ENCODE data around the gene WFDC12. TPM values are rescaled to one million over a fixed set of nuclear protein-coding genes. Genes with fewer than 3 reads are reported as not detected.

WFDC12 gene
- polyA plus RNA-seq, 3 donors from 2014 or later, result not detected

DNA sequence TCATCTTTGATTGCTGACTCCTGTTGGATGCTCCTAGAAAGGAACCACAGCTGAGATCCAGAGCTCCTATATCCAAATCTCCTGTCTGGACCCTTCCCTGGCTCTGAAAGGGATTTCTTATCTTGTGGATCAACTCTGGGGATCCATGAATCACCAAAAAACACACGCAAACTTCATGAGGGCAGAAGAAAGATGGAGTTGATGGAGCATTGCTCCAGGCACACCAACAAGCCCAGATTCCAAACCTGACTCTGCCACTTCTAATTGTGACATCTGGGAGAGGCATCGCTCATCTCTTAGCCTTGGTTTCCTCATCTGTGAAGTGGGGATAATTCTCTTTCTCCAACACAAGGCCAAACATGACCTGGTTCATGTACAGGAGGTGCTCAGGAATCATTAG is 30.1 kb downstream of the WFDC12 start:
- peak overlapping the region in 2 of 6 donors; percentile 65 to 70 for H3K27ac Mint-ChIP-seq
- no peaks in the 10 kb centered on the region for H3K9me3 Mint-ChIP-seq
- H3K4me1 Mint-ChIP-seq, result peaks cover 14 to 26% of the 10 kb centered on the region in 2 donors
- DNase-seq, result no peak
- peaks cover 0 to 6% (median 0%) of the 10 kb centered on the region in 3 donors for H3K36me3 Mint-ChIP-seq
- peaks cover 6 to 12% (median 10%) of the 10 kb centered on the region in 3 donors for H3K27me3 Mint-ChIP-seq (ENCODE audit: low read depth in 3 of 3)
- H3K4me3 Mint-ChIP-seq, result no peak overlapping the region

DNA sequence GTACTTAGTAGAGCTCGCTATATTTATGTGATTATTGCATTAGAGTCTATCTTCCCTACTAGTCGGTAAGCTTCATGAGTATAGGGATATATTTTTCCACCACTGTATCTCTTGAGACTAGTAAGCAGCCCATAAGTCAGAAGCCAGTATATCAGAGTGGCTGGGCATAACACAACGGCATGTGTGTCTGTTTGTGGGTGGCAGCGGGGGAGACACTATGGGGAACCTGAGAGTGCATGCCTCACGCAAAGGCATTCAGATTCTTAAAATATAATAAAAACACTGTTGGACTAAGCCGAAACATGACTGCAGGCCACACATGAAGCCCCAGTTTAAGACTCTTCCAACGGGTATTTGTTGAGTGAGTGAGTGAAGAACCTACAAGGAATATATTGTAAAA is 31.4 kb downstream of the WFDC12 start:
- no peak overlapping the region for H3K4me3 Mint-ChIP-seq
- no peak for DNase-seq
- peaks cover 4 to 13% (median 4%) of the 10 kb centered on the region in 3 donors for H3K27me3 Mint-ChIP-seq (ENCODE audit: low read depth in 3 of 3)
- H3K4me1 Mint-ChIP-seq, result peaks cover 12 to 25% of the 10 kb centered on the region in 2 donors
- H3K9me3 Mint-ChIP-seq, result no peaks in the 10 kb centered on the region
- peaks cover 0 to 7% (median 0%) of the 10 kb centered on the region in 3 donors for H3K36me3 Mint-ChIP-seq
- H3K27ac Mint-ChIP-seq, result peak overlapping the region in 2 of 6 donors; percentile 25 to 41

DNA sequence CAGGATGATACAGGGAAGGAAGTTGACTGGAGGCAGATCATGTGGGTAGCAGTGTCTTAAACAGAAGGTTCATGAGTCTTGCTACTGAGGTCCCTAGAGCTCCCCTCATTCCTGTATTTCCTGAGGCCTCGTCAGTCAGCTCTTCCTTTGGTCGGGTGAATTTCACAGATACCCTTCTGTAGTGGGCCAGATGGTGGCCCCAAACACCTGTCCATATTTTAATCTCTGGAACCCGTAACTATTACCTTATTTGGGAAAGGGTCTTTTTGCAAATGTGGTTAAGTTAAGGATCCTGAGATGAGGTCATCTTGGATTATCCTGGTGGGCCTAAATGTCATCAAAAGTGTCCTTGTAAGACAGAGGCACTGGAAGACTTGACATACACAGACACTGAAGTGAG is 32.9 kb downstream of the WFDC12 start:
- Mint-ChIP-seq H3K27ac (peak overlapping the region in 3 of 6 donors; percentile 18 to 52 (median 29)), H3K4me1 (peaks cover 16 to 28% of the 10 kb centered on the region in 2 donors), H3K4me3 (no peak overlapping the region), H3K9me3 (no peaks in the 10 kb centered on the region), H3K36me3 (peaks cover 3 to 14% (median 4%) of the 10 kb centered on the region in 3 donors), H3K27me3 (ENCODE audit: low read depth in 3 of 3) (peaks cover 0 to 4% (median 3%) of the 10 kb centered on the region in 3 donors)
- no peak for DNase-seq

DNA sequence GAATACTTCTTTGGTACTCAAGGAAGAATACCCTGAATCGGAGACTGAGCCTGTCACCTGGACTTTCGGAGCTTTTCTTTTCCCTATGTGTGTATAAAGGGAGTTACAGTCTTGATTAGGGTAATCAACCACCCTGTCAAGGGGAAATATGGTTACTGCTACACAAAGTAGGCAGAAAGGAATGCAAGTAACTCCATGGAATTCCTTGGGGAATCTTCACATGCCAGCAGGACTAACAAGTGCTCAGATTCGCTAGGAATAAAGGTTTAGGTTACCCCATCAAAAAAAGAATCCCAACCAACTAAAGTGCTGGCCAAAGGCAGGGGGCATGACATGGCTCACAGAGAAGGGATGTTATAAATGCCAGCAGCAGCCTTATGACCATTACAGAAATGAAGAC is 33.8 kb downstream of the WFDC12 start:
- Mint-ChIP-seq H3K4me3 (no peak overlapping the region), H3K27ac (peak overlapping the region in 2 of 6 donors; percentile 21 to 39)

DNA sequence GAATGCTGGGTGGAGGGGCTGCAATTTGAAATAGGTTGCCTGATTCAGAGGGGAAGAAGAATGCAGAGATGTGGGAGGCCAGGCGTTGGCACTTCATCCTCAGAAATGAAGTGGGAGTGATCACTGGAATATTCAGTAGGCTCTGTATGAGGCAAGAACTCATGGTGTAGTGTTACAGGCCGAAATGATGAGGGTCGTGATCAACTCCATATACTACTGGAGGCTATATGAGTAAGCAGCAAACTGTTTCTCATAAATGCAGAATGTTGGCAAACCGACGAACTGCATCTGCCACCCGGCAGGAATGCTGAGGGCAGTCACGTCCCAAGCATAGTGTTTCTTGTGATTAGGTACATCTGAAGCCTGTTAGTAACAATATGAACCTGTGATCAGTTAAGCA is 36.0 kb downstream of the WFDC12 start:
- Mint-ChIP-seq H3K4me3 (no peak overlapping the region), H3K9me3 (no peaks in the 10 kb centered on the region), H3K36me3 (peaks cover 5 to 38% (median 8%) of the 10 kb centered on the region in 3 donors), H3K4me1 (peaks cover 25 to 53% of the 10 kb centered on the region in 2 donors), H3K27me3 (ENCODE audit: low read depth in 3 of 3) (peaks cover 2 to 7% (median 3%) of the 10 kb centered on the region in 3 donors), H3K27ac (peak overlapping the region in 1 of 6 donors; percentile 71)
- no peak for DNase-seq

More for the DNA sequence above, 33.8 kb downstream of the WFDC12 start:
- DNase-seq, result no peak
- Mint-ChIP-seq H3K9me3 (no peaks in the 10 kb centered on the region), H3K27me3 (ENCODE audit: low read depth in 3 of 3) (peaks cover 0 to 5% (median 3%) of the 10 kb centered on the region in 3 donors), H3K36me3 (peaks cover 4 to 23% (median 5%) of the 10 kb centered on the region in 3 donors), H3K4me1 (peaks cover 18 to 31% of the 10 kb centered on the region in 2 donors)

DNA sequence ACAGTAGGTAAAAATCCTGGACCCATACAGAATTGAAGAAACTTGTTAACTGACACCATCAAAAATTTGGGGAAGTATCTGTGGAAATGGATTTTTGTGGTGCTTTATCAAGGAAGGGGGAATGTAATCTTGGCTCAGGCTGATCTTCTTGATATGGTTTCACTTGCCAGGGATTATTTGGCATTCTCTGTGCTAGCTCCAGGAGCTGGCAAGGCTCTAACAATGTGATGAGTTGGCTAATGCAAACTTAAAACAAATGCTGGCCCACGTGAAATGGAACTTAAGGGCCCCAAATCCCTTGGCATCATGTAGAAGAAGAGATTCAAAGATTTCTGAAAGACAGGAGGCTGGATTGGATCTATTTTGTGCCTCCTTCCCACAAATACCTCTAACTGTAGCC is 36.5 kb downstream of the WFDC12 start:
- H3K4me1 Mint-ChIP-seq, result peaks cover 26 to 57% of the 10 kb centered on the region in 2 donors
- H3K27ac Mint-ChIP-seq, result peak overlapping the region in 5 of 6 donors; percentile 5 to 71 (median 44)
- H3K4me3 Mint-ChIP-seq, result no peak overlapping the region
- peaks cover 2 to 7% (median 3%) of the 10 kb centered on the region in 3 donors for H3K27me3 Mint-ChIP-seq (ENCODE audit: low read depth in 3 of 3)
- H3K36me3 Mint-ChIP-seq, result peaks cover 7 to 42% (median 10%) of the 10 kb centered on the region in 3 donors
- no peaks in the 10 kb centered on the region for H3K9me3 Mint-ChIP-seq
- DNase-seq, result no peak

DNA sequence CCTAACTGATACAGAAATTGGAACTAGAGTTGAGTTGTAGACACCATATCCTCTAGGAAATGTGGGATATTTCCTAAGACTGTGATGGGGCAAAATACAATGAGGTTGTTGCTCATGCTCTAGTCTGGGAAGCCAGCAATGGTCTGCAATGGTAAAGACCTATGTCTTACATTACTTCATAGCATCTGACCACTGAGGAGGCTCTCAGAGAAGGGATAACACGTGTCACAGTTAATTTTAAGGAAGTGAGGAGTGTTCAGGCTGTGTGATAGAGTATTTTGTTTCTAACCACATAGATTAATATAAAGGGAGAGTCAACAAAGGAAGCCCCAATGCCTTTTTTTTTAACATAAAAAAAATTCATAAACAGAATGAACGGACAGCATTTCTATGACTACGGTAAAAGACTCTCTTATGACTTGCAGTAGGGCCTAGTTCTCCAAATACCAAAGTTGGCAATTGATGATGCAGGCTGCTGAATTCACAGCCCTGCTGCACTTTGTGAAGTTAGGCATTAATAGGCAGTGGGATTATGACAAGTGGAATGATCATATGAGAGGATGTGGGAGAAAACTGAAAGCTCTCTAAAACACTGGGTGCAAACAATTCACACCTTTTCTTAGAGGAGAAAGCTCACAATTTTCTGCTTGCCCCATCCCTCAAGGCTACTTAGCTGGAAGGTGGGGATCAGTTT is 37.0 kb downstream of the WFDC12 start:
- no peak overlapping the region for H3K4me3 Mint-ChIP-seq
- DNase-seq, result no peak
- H3K27me3 Mint-ChIP-seq (ENCODE audit: low read depth in 3 of 3), result peaks cover 2 to 7% (median 3%) of the 10 kb centered on the region in 3 donors
- peaks cover 12 to 48% (median 16%) of the 10 kb centered on the region in 3 donors for H3K36me3 Mint-ChIP-seq
- peaks cover 28 to 60% of the 10 kb centered on the region in 2 donors for H3K4me1 Mint-ChIP-seq
- no peaks in the 10 kb centered on the region for H3K9me3 Mint-ChIP-seq
- H3K27ac Mint-ChIP-seq, result peak overlapping the region; percentile 5 to 71 (median 44)

DNA sequence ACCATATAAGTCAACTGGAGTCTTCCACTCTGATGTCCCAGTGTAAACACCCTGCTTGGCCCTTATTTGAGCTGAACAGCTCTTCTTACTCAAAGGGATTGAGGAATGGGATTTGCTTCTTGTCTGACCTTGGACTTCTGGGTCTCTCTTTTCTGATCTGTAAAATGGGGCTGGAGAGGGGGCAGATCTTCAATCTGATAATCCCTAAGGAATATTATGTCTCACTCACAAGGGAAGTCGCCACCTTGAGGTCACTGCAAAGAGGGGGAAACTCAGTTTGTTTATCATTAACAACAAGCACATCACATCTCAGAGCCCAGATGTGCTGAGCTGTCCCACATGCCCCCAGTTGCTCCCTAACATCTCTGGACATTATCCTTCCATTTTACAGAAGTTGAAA is 38.4 kb downstream of the WFDC12 start:
- Mint-ChIP-seq H3K4me3 (no peak overlapping the region), H3K27ac (peak overlapping the region; percentile 62 to 86 (median 77)), H3K27me3 (ENCODE audit: low read depth in 3 of 3) (peaks cover 3 to 7% (median 4%) of the 10 kb centered on the region in 3 donors), H3K4me1 (peaks cover 30 to 67% of the 10 kb centered on the region in 2 donors), H3K36me3 (peaks cover 21 to 62% (median 24%) of the 10 kb centered on the region in 3 donors), H3K9me3 (no peaks in the 10 kb centered on the region)
- no peak for DNase-seq

DNA sequence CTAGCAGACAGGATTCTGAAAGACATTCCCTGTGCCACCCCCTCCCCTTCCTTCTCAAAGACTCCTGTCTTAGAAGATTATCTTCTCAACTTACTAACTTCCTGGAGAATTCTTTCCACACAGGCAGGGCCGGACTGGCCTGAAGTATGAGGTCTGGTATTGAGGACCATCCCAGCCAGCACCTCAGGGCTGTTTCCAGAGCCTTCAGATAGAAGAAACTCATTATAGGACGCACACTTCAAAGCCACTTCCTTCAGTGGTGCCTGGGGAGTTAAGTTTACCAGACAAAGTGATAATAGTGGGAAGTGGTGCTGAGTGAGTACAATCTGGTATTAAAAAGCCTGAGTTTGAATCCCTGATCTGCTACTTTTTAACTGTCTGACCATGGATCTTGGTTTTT is 39.0 kb downstream of the WFDC12 start:
- no peak for DNase-seq
- Mint-ChIP-seq H3K36me3 (peaks cover 26 to 65% (median 27%) of the 10 kb centered on the region in 3 donors), H3K9me3 (no peaks in the 10 kb centered on the region), H3K4me3 (no peak overlapping the region), H3K27me3 (ENCODE audit: low read depth in 3 of 3) (peaks cover 3 to 7% (median 4%) of the 10 kb centered on the region in 3 donors), H3K27ac (peak overlapping the region; percentile 62 to 86 (median 77)), H3K4me1 (peaks cover 30 to 70% of the 10 kb centered on the region in 2 donors)

DNA sequence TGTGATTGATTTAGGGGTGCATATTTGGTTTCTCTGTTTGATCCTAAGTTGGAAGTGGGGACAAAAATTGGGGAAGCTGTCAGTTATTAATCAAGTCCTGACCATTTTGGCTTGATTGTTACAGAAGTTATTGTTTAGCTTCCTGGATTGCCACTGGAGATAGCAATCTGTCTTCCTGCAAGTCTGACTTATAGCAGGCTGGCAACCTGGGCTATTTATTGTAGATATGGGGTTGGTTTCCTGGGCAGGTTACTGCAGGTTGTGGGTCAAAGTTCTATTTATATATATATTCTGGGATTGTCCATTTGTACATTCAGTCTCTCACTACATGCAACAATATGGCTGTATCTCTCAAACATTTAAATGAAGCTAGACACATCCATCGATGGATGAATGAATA is 41.1 kb downstream of the WFDC12 start:
- H3K4me3 Mint-ChIP-seq, result no peak overlapping the region
- peak overlapping the region in 4 of 6 donors; percentile 50 to 83 (median 74) for H3K27ac Mint-ChIP-seq
- no peak for DNase-seq
- H3K4me1 Mint-ChIP-seq, result peaks cover 28 to 77% of the 10 kb centered on the region in 2 donors
- peaks cover 34 to 76% (median 37%) of the 10 kb centered on the region in 3 donors for H3K36me3 Mint-ChIP-seq
- no peaks in the 10 kb centered on the region for H3K9me3 Mint-ChIP-seq
- peaks cover 1 to 7% (median 4%) of the 10 kb centered on the region in 3 donors for H3K27me3 Mint-ChIP-seq (ENCODE audit: low read depth in 3 of 3)

DNA sequence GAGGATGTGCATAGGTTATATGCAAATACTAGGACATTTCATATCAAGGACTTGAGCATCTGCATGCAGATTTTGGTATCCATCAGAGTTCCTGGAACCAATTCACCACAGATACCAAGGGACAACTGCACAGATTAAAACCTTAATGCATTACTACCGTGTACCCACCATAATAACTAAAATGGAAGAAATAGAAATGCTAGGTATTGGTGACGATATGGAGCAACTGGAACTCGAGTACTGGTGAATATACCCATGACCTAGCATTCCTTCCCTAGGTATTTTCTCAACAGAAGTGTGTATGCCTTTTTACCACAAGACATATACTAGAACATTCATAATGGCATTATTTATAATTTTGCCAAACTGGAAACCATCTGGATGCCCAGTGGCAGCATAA is 41.8 kb downstream of the WFDC12 start:
- H3K27ac Mint-ChIP-seq, result peak overlapping the region in 2 of 6 donors; percentile 41 to 80
- H3K27me3 Mint-ChIP-seq (ENCODE audit: low read depth in 3 of 3), result peaks cover 0 to 7% (median 4%) of the 10 kb centered on the region in 3 donors
- peaks cover 34 to 71% (median 37%) of the 10 kb centered on the region in 3 donors for H3K36me3 Mint-ChIP-seq
- H3K9me3 Mint-ChIP-seq, result no peaks in the 10 kb centered on the region
- no peak for DNase-seq
- peaks cover 25 to 71% of the 10 kb centered on the region in 2 donors for H3K4me1 Mint-ChIP-seq
- H3K4me3 Mint-ChIP-seq, result no peak overlapping the region

DNA sequence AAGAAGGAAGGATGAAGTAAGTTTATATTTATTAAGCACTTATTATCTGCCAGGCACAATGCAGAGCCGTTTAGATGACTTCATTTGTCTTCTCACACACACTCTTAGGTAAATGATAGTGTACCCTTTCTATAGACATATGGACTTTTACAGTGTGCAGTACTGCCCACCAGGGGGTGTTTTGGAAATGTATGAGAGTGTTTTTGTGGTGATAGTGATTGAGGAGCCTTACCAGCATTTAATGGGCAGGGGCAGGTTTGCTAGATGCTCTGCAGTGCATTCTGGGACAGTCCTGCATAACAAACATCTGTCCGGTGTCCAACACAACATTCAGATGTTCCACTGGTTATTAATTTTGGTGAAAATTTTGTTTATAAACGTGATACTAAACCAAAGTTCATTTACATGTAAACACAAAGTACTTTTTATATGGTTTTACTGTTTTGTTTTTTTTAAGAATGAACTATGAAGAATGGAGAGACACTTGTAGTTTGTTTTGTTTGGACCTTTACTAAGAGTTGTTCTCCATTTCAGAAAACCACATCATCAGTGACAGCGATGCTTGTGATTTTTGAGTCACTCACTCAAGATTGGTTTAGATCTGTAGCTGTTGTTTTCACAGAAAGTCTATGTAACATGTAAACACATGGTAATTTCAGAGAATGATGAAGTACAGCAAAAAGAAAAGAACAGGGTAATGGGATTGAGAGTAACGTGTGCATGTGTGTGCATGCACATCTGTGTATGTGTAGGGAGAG is 43.2 kb downstream of the WFDC12 start:
- peak overlapping the region in 5 of 6 donors; percentile 6 to 69 (median 31) for H3K27ac Mint-ChIP-seq
- no peak for DNase-seq
- no peak overlapping the region for H3K4me3 Mint-ChIP-seq
- H3K36me3 Mint-ChIP-seq, result peaks cover 30 to 71% (median 42%) of the 10 kb centered on the region in 3 donors
- H3K9me3 Mint-ChIP-seq, result no peaks in the 10 kb centered on the region
- H3K27me3 Mint-ChIP-seq (ENCODE audit: low read depth in 3 of 3), result peaks cover 0 to 4% (median 2%) of the 10 kb centered on the region in 3 donors
- H3K4me1 Mint-ChIP-seq, result peaks cover 15 to 57% of the 10 kb centered on the region in 2 donors

DNA sequence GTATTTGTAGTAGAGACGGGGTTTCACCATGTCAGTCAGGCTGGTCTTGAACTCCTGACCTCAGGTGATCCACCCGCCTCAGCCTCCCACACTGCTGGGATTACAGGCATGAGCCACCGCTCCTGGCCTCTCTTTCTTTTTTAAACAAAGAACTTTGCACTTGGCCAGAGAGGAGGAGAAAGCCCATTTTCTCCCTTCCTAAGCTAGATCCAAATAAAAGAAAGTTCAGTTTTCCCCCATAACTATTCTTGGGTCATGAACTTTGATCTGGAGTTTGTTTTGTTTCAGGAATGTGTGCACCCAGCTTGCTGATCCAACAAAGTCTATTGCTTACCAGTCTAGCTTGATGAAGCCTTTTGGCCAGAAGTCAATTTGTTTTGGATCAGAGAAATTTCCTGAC is 46.7 kb downstream of the WFDC12 start:
- Mint-ChIP-seq H3K27me3 (ENCODE audit: low read depth in 3 of 3) (peaks cover 0 to 2% (median 0%) of the 10 kb centered on the region in 3 donors), H3K9me3 (no peaks in the 10 kb centered on the region), H3K36me3 (peaks cover 21 to 50% (median 42%) of the 10 kb centered on the region in 3 donors), H3K4me1 (peaks cover 20 to 47% of the 10 kb centered on the region in 2 donors), H3K4me3 (no peak overlapping the region), H3K27ac (no peak overlapping the region)
- DNase-seq, result no peak

Data from immature natural killer cell (primary cell).